HG03196 (cell line): ENCODE data around the gene ANKRD13A.
"Not testable (repeated sequence)": the region's sequence is repeated elsewhere in the genome, so short reads cannot be mapped to it uniquely, and the experiment has no call there.

Source experiments
- ATAC-seq: cut with Tn5 transposase; IDR thresholded peaks from one replicate; pipeline ENCODE4 v1.9.1; 2021; ENCODE audit not compliant: unreplicated experiment

Gene ANKRD13A

DNA sequence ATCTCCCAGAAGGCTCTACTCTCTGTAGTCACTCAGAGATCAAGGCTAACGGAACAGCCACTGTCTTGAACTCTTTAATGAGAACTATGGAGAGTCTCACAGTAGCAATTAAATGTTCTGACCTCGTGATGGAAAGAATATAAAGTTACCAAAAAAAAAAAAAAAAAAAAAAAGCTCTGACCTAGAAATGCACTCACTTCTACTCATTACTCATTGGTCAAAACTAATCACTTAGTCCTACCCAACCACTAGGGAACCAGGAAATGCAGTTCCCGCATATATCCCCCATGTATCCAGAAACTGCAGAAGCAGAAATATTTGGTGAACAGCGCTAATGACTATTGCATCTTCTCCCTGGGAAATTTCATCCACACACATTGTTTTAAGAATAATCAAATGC, 78.6 kb downstream of the ANKRD13A start:
- no peak for ATAC-seq

DNA sequence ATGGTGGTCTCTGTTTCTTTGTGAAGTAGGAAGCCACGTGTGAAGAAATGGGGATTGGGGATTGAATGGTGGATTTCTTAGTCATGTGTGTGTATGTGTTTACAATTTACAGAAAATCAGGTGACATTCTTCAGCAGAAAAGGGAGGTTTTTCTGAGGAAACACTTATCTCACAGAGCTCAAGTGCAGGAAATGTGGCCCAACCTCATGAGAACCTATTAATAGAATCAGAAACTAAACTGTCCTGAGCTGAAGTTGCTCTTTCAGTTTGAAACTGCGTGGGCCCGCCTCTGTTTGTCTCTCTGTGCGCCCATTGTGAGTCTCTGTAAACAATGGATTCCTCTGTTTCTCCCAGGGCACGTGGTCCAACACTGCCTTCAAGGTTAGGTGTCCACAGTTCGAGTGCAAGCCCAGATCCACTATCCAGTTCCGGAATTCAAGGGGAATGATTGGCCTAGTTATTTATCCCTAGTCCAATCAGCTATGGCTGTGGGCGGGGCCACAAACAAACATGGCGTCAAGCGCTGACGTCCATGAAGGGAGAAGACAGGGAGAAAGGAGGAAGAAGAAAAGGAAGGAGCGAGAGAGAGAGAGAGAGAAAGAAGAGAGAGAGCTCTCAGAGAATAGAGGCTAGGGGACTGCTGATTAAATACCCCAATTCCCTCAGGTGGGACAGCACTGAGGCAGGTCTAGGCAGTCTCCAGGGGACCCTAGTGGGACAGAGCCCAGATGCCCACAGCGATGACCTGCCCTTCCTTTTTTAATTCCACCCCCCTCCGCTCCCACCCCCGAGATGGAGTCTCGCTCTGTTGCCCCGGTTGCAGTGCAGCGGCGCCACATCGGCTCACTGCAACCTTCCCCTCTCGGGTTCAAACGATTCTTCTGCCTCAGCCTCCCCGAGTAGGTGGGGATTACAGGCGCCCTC, 80.5 kb downstream of the ANKRD13A start:
- peak; percentile 85 for ATAC-seq

DNA sequence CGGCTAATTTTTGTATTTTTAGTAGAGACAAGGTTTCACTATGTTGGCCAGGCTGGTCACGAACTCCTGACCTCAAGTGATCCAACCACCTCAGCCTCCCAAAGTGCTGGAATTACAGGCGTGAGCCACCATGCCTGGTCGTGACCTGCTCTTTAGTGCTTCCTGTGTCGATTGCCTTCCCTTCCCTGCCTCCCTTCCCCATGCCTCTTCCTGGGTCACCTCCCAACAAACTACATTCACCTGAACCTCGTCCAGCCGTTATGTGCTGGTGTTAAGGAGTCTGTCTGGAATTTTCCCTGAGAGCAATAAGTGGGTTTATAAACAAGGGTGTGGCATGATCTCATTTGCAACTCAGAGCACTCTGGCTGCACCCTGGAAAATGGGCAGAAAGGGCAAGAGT, 81.2 kb downstream of the ANKRD13A start:
- ATAC-seq, result no peak

DNA sequence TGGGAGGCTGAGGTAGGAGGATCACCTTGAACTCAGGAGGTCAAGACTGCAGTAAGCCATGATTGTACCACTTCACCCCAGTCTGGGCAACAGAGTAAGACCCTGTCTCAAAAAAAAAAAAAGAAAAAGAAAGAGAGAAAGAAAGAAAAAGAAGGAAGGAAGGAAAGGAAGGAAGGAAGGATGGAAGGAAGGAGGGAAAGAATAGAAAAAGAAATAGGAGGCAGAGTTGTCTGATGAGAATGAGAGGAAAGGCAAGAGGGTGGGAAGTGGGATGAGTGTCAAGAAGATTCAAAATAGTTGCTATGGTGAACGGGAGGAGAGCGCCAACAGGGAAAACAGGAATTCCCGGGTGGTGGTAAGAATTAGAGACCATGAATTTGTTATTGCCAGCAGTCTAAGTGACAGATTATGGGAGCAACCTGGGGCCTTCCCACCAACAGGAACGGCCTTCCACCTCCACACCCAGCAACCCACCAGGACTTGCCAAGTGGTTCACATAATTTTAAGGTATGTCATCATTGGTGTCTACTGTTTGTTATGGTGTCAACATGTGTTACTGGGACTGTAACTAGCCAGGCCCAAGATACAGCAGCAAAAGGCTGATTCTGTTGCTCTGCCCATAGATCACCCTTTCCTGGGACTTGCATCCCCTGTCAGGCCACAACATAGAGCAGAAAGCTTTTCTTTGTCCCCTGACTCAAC, 85.2 kb downstream of the ANKRD13A start:
- ATAC-seq, result no peak

DNA sequence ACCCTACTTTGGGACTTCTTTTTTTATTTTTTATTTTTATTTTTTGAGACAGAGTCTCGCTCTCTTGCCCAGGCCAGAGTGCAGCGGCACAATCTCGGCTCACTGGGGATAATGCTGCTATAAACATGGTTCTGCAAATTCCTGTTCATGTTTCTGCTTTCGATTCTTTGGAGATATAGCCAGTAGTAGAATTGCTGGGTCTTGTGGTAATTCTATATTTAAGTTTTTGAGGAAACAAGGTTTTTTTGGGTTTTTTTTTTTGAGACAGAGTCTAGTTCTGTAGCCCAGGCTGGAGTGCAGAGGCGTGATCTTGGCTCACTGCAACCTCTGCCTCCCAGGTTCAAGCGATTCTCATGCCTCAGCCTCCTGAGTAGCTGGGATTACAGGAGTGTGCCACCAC, 89.0 kb downstream of the ANKRD13A start:
- not testable (repeated sequence) for ATAC-seq

DNA sequence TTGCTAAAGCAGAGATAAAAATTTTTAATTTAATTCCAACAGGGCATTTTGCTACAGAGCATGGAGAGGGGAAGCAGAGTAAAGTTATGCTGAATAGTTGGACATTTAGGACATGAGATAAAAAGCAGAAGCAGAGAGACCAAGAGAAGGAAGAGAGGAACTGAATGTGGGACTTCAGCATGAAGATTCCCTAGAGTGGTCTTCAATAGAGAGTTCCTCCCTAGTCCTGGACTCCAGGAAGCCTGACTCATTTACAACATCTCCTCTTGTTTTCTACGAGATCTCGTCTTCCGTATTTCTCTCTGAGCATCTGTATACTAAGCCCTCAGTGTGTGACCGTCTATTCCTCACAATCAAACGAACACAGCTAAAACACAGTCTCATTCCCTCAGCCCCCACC, 89.7 kb downstream of the ANKRD13A start:
- ATAC-seq, result no peak
